ENCODE results near the gene SLC11A2.

The SLC11A2 gene

DNA sequence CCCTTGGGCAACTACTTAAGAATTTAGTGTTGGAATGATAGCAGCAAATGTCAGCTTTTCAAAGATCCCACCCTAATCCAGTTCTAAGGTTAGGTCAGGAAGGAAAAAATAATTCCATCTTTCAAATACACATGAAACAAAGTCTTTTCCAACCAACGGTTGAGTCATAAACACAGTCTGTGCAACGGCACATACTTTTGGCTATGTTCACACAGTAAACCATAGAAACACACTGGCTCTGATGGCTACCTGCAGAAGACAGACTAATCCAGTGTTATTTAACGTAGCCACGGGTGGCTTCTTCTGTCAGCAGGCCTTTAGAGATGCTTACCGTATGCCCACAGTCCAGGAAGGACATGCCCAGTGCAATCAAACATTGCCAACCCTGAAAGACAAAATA lies 38.1 kb downstream of the SLC11A2 start:
- 98% methylated on average over 5 of the region's 5 CpGs for WGBS (ENCODE audit: insufficient coverage)
- POLR2A ChIA-PET: interaction anchor here (0.7 to 1.1 kb wide), 2 partner anchors 95 to 161 kb away, joined by 3 read pairs; partner anchors contain the start of gene CSRNP2
- H3K36me3 ChIP-seq (ENCODE audit: control insufficient read depth in 4 of 4, insufficient read depth in 4 of 4, low read length in 3 of 4): peaks cover 7 to 69% (median 34%) of the 10 kb centered on the region in 4 experiments

DNA sequence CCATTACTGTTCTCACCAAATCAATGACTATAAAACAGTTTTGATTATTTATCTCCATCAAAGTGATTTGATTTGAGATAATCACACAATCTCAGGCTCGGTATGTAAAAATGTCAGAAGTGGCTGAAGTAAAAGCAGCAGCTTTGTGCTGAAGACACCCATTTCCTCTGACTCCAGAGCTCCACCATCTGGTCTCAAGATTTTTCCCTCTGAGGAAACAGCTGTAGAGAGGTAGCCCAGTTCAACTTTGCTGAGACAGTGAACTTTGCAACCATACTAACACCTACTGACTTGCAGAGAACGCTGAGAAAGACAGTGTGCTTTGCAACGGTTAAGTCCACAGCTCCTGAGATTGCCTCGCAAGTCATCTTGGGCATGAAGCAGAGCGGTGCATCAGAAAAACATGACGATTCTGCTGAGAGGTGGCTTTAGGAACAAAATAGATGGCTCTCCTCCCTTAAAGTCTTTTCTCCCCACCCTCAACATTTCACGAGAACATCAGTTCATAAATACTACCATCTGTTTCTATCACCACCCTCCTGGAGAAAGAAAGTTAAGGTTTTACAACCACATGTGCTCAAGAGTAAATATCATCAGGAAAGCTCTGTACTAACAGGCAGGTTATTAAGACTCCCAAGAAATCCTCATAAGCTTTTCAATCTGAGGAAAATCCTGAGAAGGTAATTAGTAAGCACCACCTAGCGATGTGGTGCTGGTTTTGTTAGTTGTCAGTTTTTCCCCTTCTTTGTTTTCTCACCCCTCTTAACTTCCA lies 39.0 kb downstream of the SLC11A2 start:
- ChIA-PET POLR2A (interaction anchor here (1.1 kb wide), 1 partner anchor 160 kb away, joined by 3 read pairs; no protein-coding TSS in a partner anchor), CTCF (interaction anchor here (0.6 to 6.3 kb wide), 25 partner anchors 8 to 282 kb away, joined by 3 to 108 read pairs (median 4); partner anchors contain the start of genes ATF1 and SLC11A2)
- 60% methylated on average over 5 of the region's 8 CpGs for WGBS (ENCODE audit: insufficient coverage)
- peak; percentile 52 to 80 (median 78) for DNase-seq
- Histone ChIP-seq H3K36me3 (ENCODE audit: control insufficient read depth in 4 of 4, insufficient read depth in 4 of 4, low read length in 3 of 4) (peaks cover 7 to 61% (median 27%) of the 10 kb centered on the region in 4 experiments), H3K4me1 (ENCODE audit: control extremely low read depth in 1 of 4, control insufficient read depth in 4 of 4, insufficient read depth in 4 of 4, low read length in 3 of 4) (peaks cover 0 to 4% (median 2%) of the 10 kb centered on the region in 4 experiments), H3K27me3 (replicated peaks in 2 of 5; ENCODE audit: control insufficient read depth in 4 of 5, insufficient read depth in 5 of 5, low read length in 4 of 5) (no peaks in the 10 kb centered on the region), H3K27ac (ENCODE audit: insufficient read depth in 1 of 2, low read depth in 1 of 2, low read length in 2 of 2, poor library complexity in 1 of 2, severe bottlenecking in 2 of 2) (no peak overlapping the region), H3K4me3 (ENCODE audit: control insufficient read depth in 1 of 7, extremely low read depth in 1 of 7, insufficient read depth in 4 of 7, low read depth in 2 of 7, low read length in 6 of 7) (no peak overlapping the region), H3K9me3 (ENCODE audit: control extremely low read depth in 1 of 5, control insufficient read depth in 4 of 5, insufficient read depth in 2 of 5, low read depth in 1 of 5, low read length in 4 of 5) (no peaks in the 10 kb centered on the region)

More for the DNA sequence above, 38.1 kb downstream of the SLC11A2 start:
- CTCF ChIA-PET: interaction anchor here (0.6 to 6.3 kb wide), 14 partner anchors 9 to 282 kb away, joined by 3 to 108 read pairs (median 4); partner anchors contain the start of genes ATF1 and SLC11A2
- no peak for DNase-seq
- H3K4me1 ChIP-seq (ENCODE audit: control extremely low read depth in 1 of 4, control insufficient read depth in 4 of 4, insufficient read depth in 4 of 4, low read length in 3 of 4): peaks cover 0 to 4% (median 2%) of the 10 kb centered on the region in 4 experiments
- H3K9me3 ChIP-seq (ENCODE audit: control extremely low read depth in 1 of 5, control insufficient read depth in 4 of 5, insufficient read depth in 2 of 5, low read depth in 1 of 5, low read length in 4 of 5): no peaks in the 10 kb centered on the region
- H3K4me3 ChIP-seq (ENCODE audit: control insufficient read depth in 1 of 7, extremely low read depth in 1 of 7, insufficient read depth in 4 of 7, low read depth in 2 of 7, low read length in 6 of 7): no peak overlapping the region
- H3K27me3 ChIP-seq (replicated peaks in 2 of 5; ENCODE audit: control insufficient read depth in 4 of 5, insufficient read depth in 5 of 5, low read length in 4 of 5): no peaks in the 10 kb centered on the region
- H3K27ac ChIP-seq (ENCODE audit: insufficient read depth in 1 of 2, low read depth in 1 of 2, low read length in 2 of 2, poor library complexity in 1 of 2, severe bottlenecking in 2 of 2): no peak overlapping the region

- ChIA-PET POLR2A (interaction anchor here (0.7 kb wide), 1 partner anchor 57 kb away, joined by 3 read pairs; no protein-coding TSS in a partner anchor), CTCF (interaction anchor here (1.0 to 6.3 kb wide), 15 partner anchors 10 to 220 kb away, joined by 3 to 108 read pairs (median 6); partner anchors contain the start of genes ATF1 and SLC11A2)
- DNase-seq: no peak
- no peak overlapping the region for H3K27ac ChIP-seq (ENCODE audit: insufficient read depth in 1 of 2, low read depth in 1 of 2, low read length in 2 of 2, poor library complexity in 1 of 2, severe bottlenecking in 2 of 2)
- no peaks in the 10 kb centered on the region for H3K27me3 ChIP-seq (replicated peaks in 2 of 5; ENCODE audit: control insufficient read depth in 4 of 5, insufficient read depth in 5 of 5, low read length in 4 of 5)
- H3K4me3 ChIP-seq (ENCODE audit: control insufficient read depth in 1 of 7, extremely low read depth in 1 of 7, insufficient read depth in 4 of 7, low read depth in 2 of 7, low read length in 6 of 7): no peak overlapping the region
- no peaks in the 10 kb centered on the region for H3K9me3 ChIP-seq (ENCODE audit: control extremely low read depth in 1 of 5, control insufficient read depth in 4 of 5, insufficient read depth in 2 of 5, low read depth in 1 of 5, low read length in 4 of 5)
- H3K36me3 ChIP-seq (ENCODE audit: control insufficient read depth in 4 of 4, insufficient read depth in 4 of 4, low read length in 3 of 4): peaks cover 7 to 45% (median 18%) of the 10 kb centered on the region in 4 experiments
- H3K4me1 ChIP-seq (ENCODE audit: control extremely low read depth in 1 of 4, control insufficient read depth in 4 of 4, insufficient read depth in 4 of 4, low read length in 3 of 4): peaks cover 0 to 4% (median 2%) of the 10 kb centered on the region in 4 experiments
Observed at GRCh38 chr12:50985322-50985721, 40.9 kb downstream of the SLC11A2 start.

- peaks cover 4 to 42% (median 17%) of the 10 kb centered on the region in 4 experiments for H3K36me3 ChIP-seq (ENCODE audit: control insufficient read depth in 4 of 4, insufficient read depth in 4 of 4, low read length in 3 of 4)
- WGBS (ENCODE audit: insufficient coverage): 100% methylated on average over 1 of the region's 2 CpGs
- no peak overlapping the region for H3K4me3 ChIP-seq (ENCODE audit: control insufficient read depth in 1 of 7, extremely low read depth in 1 of 7, insufficient read depth in 4 of 7, low read depth in 2 of 7, low read length in 6 of 7)
- ChIA-PET CTCF (interaction anchor here (1.0 to 6.3 kb wide), 12 partner anchors 11 to 220 kb away, joined by 3 to 108 read pairs (median 6); partner anchors contain the start of genes ATF1 and SLC11A2), POLR2A (interaction anchor here (0.7 kb wide), 1 partner anchor 56 kb away, joined by 3 read pairs; no protein-coding TSS in a partner anchor)
- no peaks in the 10 kb centered on the region for H3K27me3 ChIP-seq (replicated peaks in 2 of 5; ENCODE audit: control insufficient read depth in 4 of 5, insufficient read depth in 5 of 5, low read length in 4 of 5)
- H3K27ac ChIP-seq (ENCODE audit: insufficient read depth in 1 of 2, low read depth in 1 of 2, low read length in 2 of 2, poor library complexity in 1 of 2, severe bottlenecking in 2 of 2): no peak overlapping the region
- H3K4me1 ChIP-seq (ENCODE audit: control extremely low read depth in 1 of 4, control insufficient read depth in 4 of 4, insufficient read depth in 4 of 4, low read length in 3 of 4): peaks cover 0 to 4% (median 2%) of the 10 kb centered on the region in 4 experiments
- no peaks in the 10 kb centered on the region for H3K9me3 ChIP-seq (ENCODE audit: control extremely low read depth in 1 of 5, control insufficient read depth in 4 of 5, insufficient read depth in 2 of 5, low read depth in 1 of 5, low read length in 4 of 5)
- DNase-seq: no peak
Observed at GRCh38 chr12:50984586-50985298, 41.4 kb downstream of the SLC11A2 start.

DNA sequence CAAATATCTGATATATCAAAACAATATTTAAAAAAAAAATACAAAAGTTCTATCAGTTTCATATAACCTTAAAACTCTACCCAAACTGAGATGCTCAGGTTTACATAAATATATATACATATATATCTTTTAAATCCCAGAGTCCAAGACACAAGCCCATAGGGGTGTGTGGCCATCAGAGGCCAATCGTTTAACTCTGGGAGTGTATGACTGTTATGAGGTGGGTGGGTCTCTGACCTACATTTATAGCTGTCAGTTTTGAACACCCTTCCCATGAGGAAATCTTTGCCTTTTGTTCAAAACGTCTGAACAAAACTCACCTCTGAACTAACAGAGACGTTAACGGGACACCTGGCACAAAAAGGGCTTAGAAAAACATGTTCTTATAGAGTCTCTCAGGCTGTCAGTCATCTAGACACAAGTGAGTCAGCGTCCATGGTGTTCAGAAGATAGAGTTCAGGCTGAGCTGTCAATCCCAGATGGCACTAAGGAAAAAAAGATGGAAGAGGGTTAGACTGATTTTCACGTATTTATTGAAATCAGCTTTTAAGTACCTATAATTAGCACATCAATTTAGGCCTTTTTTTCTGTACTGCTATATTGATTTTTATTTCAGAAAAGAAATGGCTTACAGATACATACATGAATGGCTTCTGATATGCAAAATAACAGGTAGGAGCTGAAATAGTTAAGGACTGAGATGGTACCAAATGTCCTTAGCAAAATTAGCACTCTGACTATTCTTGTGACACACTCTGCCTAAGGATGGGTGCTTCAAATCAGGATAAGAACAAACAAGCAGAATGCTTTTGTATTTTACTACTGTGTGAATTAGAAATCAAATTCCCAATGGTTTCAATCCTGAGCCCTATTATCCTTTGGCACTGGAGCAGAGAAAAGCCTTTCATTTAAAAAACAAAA lies 44.6 kb downstream of the SLC11A2 start:
- no peak overlapping the region for H3K4me3 ChIP-seq (ENCODE audit: control insufficient read depth in 1 of 7, extremely low read depth in 1 of 7, insufficient read depth in 4 of 7, low read depth in 2 of 7, low read length in 6 of 7)
- peaks cover 0 to 14% (median 7%) of the 10 kb centered on the region in 4 experiments for H3K36me3 ChIP-seq (ENCODE audit: control insufficient read depth in 4 of 4, insufficient read depth in 4 of 4, low read length in 3 of 4)
- H3K4me1 ChIP-seq (ENCODE audit: control extremely low read depth in 1 of 4, control insufficient read depth in 4 of 4, insufficient read depth in 4 of 4, low read length in 3 of 4): peaks cover 0 to 4% (median 2%) of the 10 kb centered on the region in 4 experiments
- no peaks in the 10 kb centered on the region for H3K27me3 ChIP-seq (replicated peaks in 2 of 5; ENCODE audit: control insufficient read depth in 4 of 5, insufficient read depth in 5 of 5, low read length in 4 of 5)
- POLR2A ChIA-PET: no interaction called here
- CTCF ChIA-PET: interaction anchor here (1.4 kb wide), 1 partner anchor 159 kb away, joined by 4 read pairs; no protein-coding TSS in a partner anchor
- H3K9me3 ChIP-seq (ENCODE audit: control extremely low read depth in 1 of 5, control insufficient read depth in 4 of 5, insufficient read depth in 2 of 5, low read depth in 1 of 5, low read length in 4 of 5): no peaks in the 10 kb centered on the region
- 97% methylated on average over 4 of the region's 6 CpGs for WGBS (ENCODE audit: insufficient coverage)
- H3K27ac ChIP-seq (ENCODE audit: insufficient read depth in 1 of 2, low read depth in 1 of 2, low read length in 2 of 2, poor library complexity in 1 of 2, severe bottlenecking in 2 of 2): no peak overlapping the region
- no peak for DNase-seq

GRCh38 chr12:50980545-50980944 lies 45.6 kb downstream of the SLC11A2 start:
- no peak overlapping the region for H3K27ac ChIP-seq (ENCODE audit: insufficient read depth in 1 of 2, low read depth in 1 of 2, low read length in 2 of 2, poor library complexity in 1 of 2, severe bottlenecking in 2 of 2)
- H3K4me1 ChIP-seq (ENCODE audit: control extremely low read depth in 1 of 4, control insufficient read depth in 4 of 4, insufficient read depth in 4 of 4, low read length in 3 of 4): peaks cover 0 to 4% (median 2%) of the 10 kb centered on the region in 4 experiments
- ChIA-PET CTCF (interaction anchor here (1.4 kb wide), 1 partner anchor 158 kb away, joined by 4 read pairs; no protein-coding TSS in a partner anchor), POLR2A (no interaction called here)
- no peak for DNase-seq
- H3K36me3 ChIP-seq (ENCODE audit: control insufficient read depth in 4 of 4, insufficient read depth in 4 of 4, low read length in 3 of 4): peaks cover 0 to 7% (median 6%) of the 10 kb centered on the region in 4 experiments
- 100% methylated on average over 1 of the region's 2 CpGs for WGBS (ENCODE audit: insufficient coverage)
- no peak overlapping the region for H3K4me3 ChIP-seq (ENCODE audit: control insufficient read depth in 1 of 7, extremely low read depth in 1 of 7, insufficient read depth in 4 of 7, low read depth in 2 of 7, low read length in 6 of 7)
- H3K9me3 ChIP-seq (ENCODE audit: control extremely low read depth in 1 of 5, control insufficient read depth in 4 of 5, insufficient read depth in 2 of 5, low read depth in 1 of 5, low read length in 4 of 5): no peaks in the 10 kb centered on the region
- H3K27me3 ChIP-seq (replicated peaks in 2 of 5; ENCODE audit: control insufficient read depth in 4 of 5, insufficient read depth in 5 of 5, low read length in 4 of 5): no peaks in the 10 kb centered on the region
